HepG2 (cell line): Measurements from ENCODE around the gene HS6ST1. TPM values are rescaled to one million over a fixed set of nuclear protein-coding genes. Genes with fewer than 3 reads are reported as not detected.
A peak's percentile ranks its signal among the peaks of the same experiment; 100 is the strongest.

ENCODE experiments used
- ASH2L ChIP-seq: fragments of 300-600, 200-600 bp; sonication (generic); IDR thresholded peaks from 2 replicates; pipeline ENCODE4 v1.7.0; 2017; ENCODE audit warnings: low read depth, mild to moderate bottlenecking, moderate library complexity, mixed read lengths, low read length; ENCODE audit not compliant: insufficient read length
- FOXK1 ChIP-seq: sonication (generic); formaldehyde crosslinking; IDR thresholded peaks from 2 replicates; pipeline ENCODE4 v1.4.0; 2020; ENCODE audit warnings: low read depth, missing genetic modification reagents, borderline replicate concordance
- GABPB1 ChIP-seq: IDR thresholded peaks from 2 replicates; pipeline ENCODE4 v1.6.1; 2016; ENCODE audit warnings: mild to moderate bottlenecking, missing genetic modification reagents, moderate library complexity, missing compliant biosample characterization
- GTF3A ChIP-seq: sonication (generic); formaldehyde crosslinking; conservative IDR thresholded peaks from 2 replicates; pipeline ENCODE4 v1.4.0; 2020; ENCODE audit warnings: mild to moderate bottlenecking, missing genetic modification reagents
- KLF12 ChIP-seq: sonication (generic); formaldehyde crosslinking; IDR thresholded peaks from 2 replicates; pipeline ENCODE4 v1.4.0; 2020; ENCODE audit warnings: missing genetic modification reagents, borderline replicate concordance
- KLF6 ChIP-seq: IDR thresholded peaks from 2 replicates; pipeline ENCODE4 v1.8.0; 2016; ENCODE audit warnings: missing biosample characterization, missing genetic modification reagents
- KMT2A ChIP-seq: sonication (generic); formaldehyde crosslinking; IDR thresholded peaks from 2 replicates; pipeline ENCODE4 v1.4.0; 2020; ENCODE audit warnings: missing genetic modification reagents
- MED13 ChIP-seq: sonication (generic); formaldehyde crosslinking; IDR thresholded peaks from 2 replicates; pipeline ENCODE4 v1.5.0; 2020; ENCODE audit warnings: missing genetic modification reagents
- MZF1 ChIP-seq: sonication (generic); formaldehyde crosslinking; IDR thresholded peaks from 2 replicates; pipeline ENCODE4 v1.8.1; 2023; ENCODE audit warnings: mild to moderate bottlenecking, missing genetic modification reagents, borderline replicate concordance
- RARG ChIP-seq: sonication (generic); formaldehyde crosslinking; IDR thresholded peaks from 2 replicates; pipeline ENCODE4 v1.4.0; 2020; ENCODE audit warnings: low read depth, mild to moderate bottlenecking, missing genetic modification reagents
- RXRA ChIP-seq: sonication (generic); formaldehyde crosslinking; IDR thresholded peaks from 2 replicates; pipeline ENCODE4 v1.5.1; 2020; ENCODE audit warnings: missing genetic modification reagents
- TAF15 ChIP-seq: fragments of 200-400 bp; formaldehyde crosslinking; IDR thresholded peaks from one replicate; pipeline ENCODE4 v1.6.1; 2018; ENCODE audit warnings: mild to moderate bottlenecking, low read depth, low read length; ENCODE audit not compliant: poor library complexity, severe bottlenecking
- YEATS4 ChIP-seq: sonication (generic); formaldehyde crosslinking; IDR thresholded peaks from 2 replicates; pipeline ENCODE4 v1.4.0; 2020; ENCODE audit warnings: missing genetic modification reagents, borderline replicate concordance
- ZMYM3 ChIP-seq: sonication (generic); formaldehyde crosslinking; IDR thresholded peaks from 2 replicates; pipeline ENCODE4 v1.5.1; 2020; ENCODE audit warnings: mild to moderate bottlenecking, missing genetic modification reagents
- ZNF232 ChIP-seq: sonication (generic); formaldehyde crosslinking; IDR thresholded peaks from 2 replicates; pipeline ENCODE4 v1.4.0; 2020; ENCODE audit warnings: missing genetic modification reagents, borderline replicate concordance
- ZNF530 ChIP-seq: sonication (generic); formaldehyde crosslinking; IDR thresholded peaks from 2 replicates; pipeline ENCODE4 v1.5.0; 2020; ENCODE audit warnings: low read depth, mild to moderate bottlenecking, missing genetic modification reagents
- ZNF614 ChIP-seq: IDR thresholded peaks from 2 replicates; pipeline ENCODE4 v1.6.1; 2018; ENCODE audit warnings: missing biosample characterization, missing genetic modification reagents, inconsistent platforms, borderline replicate concordance
- ZNF629 ChIP-seq: sonication (generic); formaldehyde crosslinking; conservative IDR thresholded peaks from 2 replicates; pipeline ENCODE4 v1.5.0; 2020; ENCODE audit warnings: missing genetic modification reagents
- ZNF737 ChIP-seq: sonication (generic); formaldehyde crosslinking; IDR thresholded peaks from 2 replicates; pipeline ENCODE4 v1.5.0; 2020; ENCODE audit warnings: missing genetic modification reagents, mild to moderate bottlenecking, borderline replicate concordance
- ZNF768 ChIP-seq: sonication (generic); formaldehyde crosslinking; IDR thresholded peaks from 2 replicates; pipeline ENCODE4 v1.4.0; 2020; ENCODE audit warnings: missing genetic modification reagents
- polyA plus RNA-seq, 8 experiments: library from polyadenylated mRNA; depleted of rRNA in 3 of 8; stranded (reverse) in 7 of 8; unstranded in 1 of 8; fragments of >200 nt; fragmentation: Illumina TruSeq in 4 of 8; extraction: Trizol in 4 of 8; gene quantifications; 2 replicates each; pipeline versions ENCODE4 v1.2.1 to v1.2.3, GENCODE V29; 2011 to 2016; ENCODE audit warnings: low read depth in 4 of 8, missing spikeins in 1 of 8, mixed read lengths in 1 of 8; ENCODE audit not compliant: insufficient read depth in 1 of 8
- total RNA-seq, 5 experiments: library from RNA; depleted of rRNA; stranded (reverse); fragments of >200 nt; fragmentation: Illumina TruSeq; extraction: Trizol; gene quantifications; 2 replicates each; pipeline ENCODE4 v1.2.3, GENCODE V29; 2016; ENCODE audit warnings: low read depth in 1 of 5
- TF ChIP-seq, protein P1 (sequence below), 2 experiments: sonication (generic) in 1 of 2; formaldehyde crosslinking in 1 of 2; IDR thresholded peaks; 2 replicates each; pipeline versions ENCODE4 v1.5.1 to v1.6.1; 2011 to 2020; ENCODE audit warnings: borderline replicate concordance in 1 of 2, low read depth in 1 of 2, low read length in 1 of 2, mild to moderate bottlenecking in 1 of 2, missing genetic modification reagents in 1 of 2, moderate library complexity in 1 of 2
- TF ChIP-seq, protein P2 (sequence below): sonication (generic); formaldehyde crosslinking; IDR thresholded peaks from 2 replicates; pipeline ENCODE4 v1.9.0; 2021; ENCODE audit warnings: missing genetic modification reagents, mild to moderate bottlenecking, borderline replicate concordance
- TF ChIP-seq, protein P3 (sequence below): IDR thresholded peaks from 2 replicates; pipeline ENCODE4 v1.6.1; 2016; ENCODE audit warnings: mild to moderate bottlenecking

HS6ST1 gene
- total and polyA plus RNA-seq, 2 of the 13 experiments (the other 11 are each of a cell fraction or from before 2014, with no cell fraction given), result 34.5 to 84.6 TPM

DNA sequence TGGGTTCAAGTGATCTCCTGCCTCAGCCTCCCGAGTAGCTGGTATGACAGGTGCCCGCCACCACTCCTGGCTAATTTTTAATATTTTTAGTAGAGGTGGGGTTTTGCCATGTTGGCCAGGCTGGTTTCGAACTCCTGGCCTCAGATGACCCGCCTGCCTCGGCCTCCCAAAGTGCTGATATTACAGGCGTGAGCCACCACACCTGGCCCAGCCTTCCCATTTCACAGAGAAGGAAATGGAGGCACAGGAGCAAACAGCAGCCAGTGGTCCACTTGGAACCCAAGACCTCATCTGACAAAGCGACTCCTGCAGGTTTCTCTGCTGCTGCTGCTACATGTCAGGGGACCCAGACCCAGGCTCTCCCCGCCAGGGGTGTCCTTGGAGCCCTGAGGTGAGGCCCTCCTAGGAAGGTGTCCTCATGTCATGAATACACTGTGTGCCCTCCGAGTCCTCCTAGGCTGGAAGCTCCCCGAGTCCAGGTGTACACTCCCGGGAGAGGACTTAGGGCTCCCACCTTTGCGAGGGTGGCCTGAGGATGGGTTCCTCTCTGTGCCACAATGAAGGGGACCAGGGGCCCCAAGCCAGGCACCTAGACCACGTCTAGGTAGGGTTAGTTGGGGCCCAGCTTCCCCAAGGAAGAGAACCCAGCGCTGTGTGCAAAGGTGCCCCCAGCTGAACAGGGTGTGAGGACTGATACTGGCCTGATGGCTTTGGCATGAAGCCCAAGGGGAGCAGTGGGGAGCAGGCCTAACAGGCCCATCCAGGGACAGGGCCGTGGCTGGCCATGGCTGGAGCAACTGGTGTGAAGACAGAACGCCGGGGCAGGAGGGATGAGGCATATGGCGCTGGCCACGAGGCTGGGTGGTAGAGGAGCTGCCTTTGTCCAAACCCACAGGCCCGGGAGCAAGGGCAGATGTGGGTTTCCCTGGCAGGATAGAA, 56.1 kb downstream of the HS6ST1 start (continued):
- TF ChIP-seq, protein P1, sequence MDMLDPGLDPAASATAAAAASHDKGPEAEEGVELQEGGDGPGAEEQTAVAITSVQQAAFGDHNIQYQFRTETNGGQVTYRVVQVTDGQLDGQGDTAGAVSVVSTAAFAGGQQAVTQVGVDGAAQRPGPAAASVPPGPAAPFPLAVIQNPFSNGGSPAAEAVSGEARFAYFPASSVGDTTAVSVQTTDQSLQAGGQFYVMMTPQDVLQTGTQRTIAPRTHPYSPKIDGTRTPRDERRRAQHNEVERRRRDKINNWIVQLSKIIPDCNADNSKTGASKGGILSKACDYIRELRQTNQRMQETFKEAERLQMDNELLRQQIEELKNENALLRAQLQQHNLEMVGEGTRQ (IDR thresholded peaks at IDR 0.05; ENCODE audit: low read depth, low read length), result no peak
- TF ChIP-seq, protein P1 (CRISPR knock-in tag; IDR thresholded peaks at IDR 0.05; ENCODE audit: borderline replicate concordance), result no peak
- TF ChIP-seq MZF1 (CRISPR knock-in tag) (no peak), RXRA (CRISPR knock-in tag) (0 out of 2 replicates have a peak, but pooled peaks have one; percentile 16), ZNF614 (CRISPR knock-in tag) (no peak), ASH2L (no peak), ZNF629 (peak; percentile 74), MED13 (CRISPR knock-in tag) (no peak), RARG (CRISPR knock-in tag) (no peak), ZNF768 (CRISPR knock-in tag) (no peak), KMT2A (no peak), TAF15 (peak; percentile 44), GABPB1 (CRISPR knock-in tag) (no peak), FOXK1 (CRISPR knock-in tag) (no peak), ZMYM3 (CRISPR knock-in tag) (0 out of 2 replicates have a peak, but pooled peaks have one; percentile 35), KLF12 (CRISPR knock-in tag) (no peak), YEATS4 (CRISPR knock-in tag) (no peak), ZNF530 (CRISPR knock-in tag) (no peak), KLF6 (CRISPR knock-in tag) (no peak), ZNF737 (0 out of 2 replicates have a peak, but pooled peaks have one; percentile 28), GTF3A (CRISPR knock-in tag) (no peak), ZNF232 (CRISPR knock-in tag) (no peak)
- TF ChIP-seq, protein P2, sequence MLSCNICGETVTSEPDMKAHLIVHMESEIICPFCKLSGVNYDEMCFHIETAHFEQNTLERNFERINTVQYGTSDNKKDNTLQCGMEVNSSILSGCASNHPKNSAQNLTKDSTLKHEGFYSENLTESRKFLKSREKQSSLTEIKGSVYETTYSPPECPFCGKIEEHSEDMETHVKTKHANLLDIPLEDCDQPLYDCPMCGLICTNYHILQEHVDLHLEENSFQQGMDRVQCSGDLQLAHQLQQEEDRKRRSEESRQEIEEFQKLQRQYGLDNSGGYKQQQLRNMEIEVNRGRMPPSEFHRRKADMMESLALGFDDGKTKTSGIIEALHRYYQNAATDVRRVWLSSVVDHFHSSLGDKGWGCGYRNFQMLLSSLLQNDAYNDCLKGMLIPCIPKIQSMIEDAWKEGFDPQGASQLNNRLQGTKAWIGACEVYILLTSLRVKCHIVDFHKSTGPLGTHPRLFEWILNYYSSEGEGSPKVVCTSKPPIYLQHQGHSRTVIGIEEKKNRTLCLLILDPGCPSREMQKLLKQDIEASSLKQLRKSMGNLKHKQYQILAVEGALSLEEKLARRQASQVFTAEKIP, result no peak
- TF ChIP-seq, protein P3, sequence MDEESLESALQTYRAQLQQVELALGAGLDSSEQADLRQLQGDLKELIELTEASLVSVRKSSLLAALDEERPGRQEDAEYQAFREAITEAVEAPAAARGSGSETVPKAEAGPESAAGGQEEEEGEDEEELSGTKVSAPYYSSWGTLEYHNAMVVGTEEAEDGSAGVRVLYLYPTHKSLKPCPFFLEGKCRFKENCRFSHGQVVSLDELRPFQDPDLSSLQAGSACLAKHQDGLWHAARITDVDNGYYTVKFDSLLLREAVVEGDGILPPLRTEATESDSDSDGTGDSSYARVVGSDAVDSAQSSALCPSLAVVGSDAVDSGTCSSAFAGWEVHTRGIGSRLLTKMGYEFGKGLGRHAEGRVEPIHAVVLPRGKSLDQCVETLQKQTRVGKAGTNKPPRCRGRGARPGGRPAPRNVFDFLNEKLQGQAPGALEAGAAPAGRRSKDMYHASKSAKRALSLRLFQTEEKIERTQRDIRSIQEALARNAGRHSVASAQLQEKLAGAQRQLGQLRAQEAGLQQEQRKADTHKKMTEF (CRISPR knock-in tag), result no peak
